GM12878 (cell line): ENCODE measurements around the gene EIF4ENIF1. TPM values are rescaled to one million over a fixed set of nuclear protein-coding genes. Genes with fewer than 3 reads are reported as not detected.

Experiments
- BCL3 ChIP-seq: IDR thresholded peaks from 2 replicates; pipeline ENCODE4 v1.6.1; 2011; ENCODE audit warnings: borderline replicate concordance, low read depth, mild to moderate bottlenecking, moderate library complexity, low read length; ENCODE audit not compliant: insufficient read depth, poor library complexity, severe bottlenecking
- BCLAF1 ChIP-seq: fragments of 450-650 bp; IDR thresholded peaks from 2 replicates; pipeline ENCODE4 v1.6.1; 2017; ENCODE audit warnings: antibody characterized with exemption, mild to moderate bottlenecking, moderate library complexity
- BHLHE40 ChIP-seq, 2 experiments: fragments of 450-650 bp in 1 of 2; IDR thresholded peaks; 2 replicates each; pipeline ENCODE4 v1.6.1; 2011 to 2017; ENCODE audit warnings: low read depth in 2 of 2, borderline replicate concordance in 1 of 2, improper control_type of control experiment in 1 of 2, low read length in 1 of 2, mild to moderate bottlenecking in 1 of 2
- CBFB ChIP-seq: IDR thresholded peaks from 2 replicates; pipeline ENCODE4 v1.6.1; 2016; ENCODE audit warnings: antibody characterized with exemption, low read depth
- CREB1 ChIP-seq: IDR thresholded peaks from 2 replicates; pipeline ENCODE4 v1.6.1; 2012; ENCODE audit warnings: low read depth, mild to moderate bottlenecking, inconsistent platforms
- DPF2 ChIP-seq: fragments of 450-650 bp; IDR thresholded peaks from 2 replicates; pipeline ENCODE4 v1.6.1; 2017; ENCODE audit warnings: mild to moderate bottlenecking
- E2F8 ChIP-seq: fragments of 450-650 bp; IDR thresholded peaks from 2 replicates; pipeline ENCODE4 v1.6.1; 2018; ENCODE audit warnings: mild to moderate bottlenecking, low read depth, moderate library complexity; ENCODE audit not compliant: partially characterized antibody
- HDGF ChIP-seq: fragments of 450-650 bp; IDR thresholded peaks from 2 replicates; pipeline ENCODE4 v1.6.1; 2016; ENCODE audit warnings: antibody characterized with exemption
- JUNB ChIP-seq: IDR thresholded peaks from 2 replicates; pipeline ENCODE4 v1.6.1; 2016; ENCODE audit warnings: antibody characterized with exemption, mild to moderate bottlenecking
- NFXL1 ChIP-seq: fragments of 450-650 bp; IDR thresholded peaks from 2 replicates; pipeline ENCODE4 v1.6.1; 2017; ENCODE audit warnings: antibody characterized with exemption, mild to moderate bottlenecking, borderline replicate concordance
- RCOR1 ChIP-seq: conservative IDR thresholded peaks from 2 replicates; pipeline ENCODE4 v1.6.1; 2012; ENCODE audit warnings: low read depth, low read length, improper control_type of control experiment
- SMC3 ChIP-seq: IDR thresholded peaks from 2 replicates; pipeline ENCODE4 v1.6.1; 2011; ENCODE audit warnings: low read length, improper control_type of control experiment, borderline replicate concordance
- TCF12 ChIP-seq: IDR thresholded peaks from 2 replicates; pipeline ENCODE4 v1.6.1; 2011; ENCODE audit warnings: low read depth, mild to moderate bottlenecking, low read length
- ZBTB11 ChIP-seq: fragments of 450-650 bp; formaldehyde crosslinking; IDR thresholded peaks from 2 replicates; pipeline ENCODE4 v1.5.0; 2022; ENCODE audit warnings: mild to moderate bottlenecking, missing genetic modification characterization
- ZNF622 ChIP-seq: fragments of 450-650 bp; IDR thresholded peaks from 2 replicates; pipeline ENCODE4 v1.6.1; 2017; ENCODE audit warnings: mild to moderate bottlenecking, inconsistent platforms
- ZNF687 ChIP-seq: fragments of 450-650 bp; IDR thresholded peaks from 2 replicates; pipeline ENCODE4 v1.6.1; 2017; ENCODE audit warnings: mild to moderate bottlenecking, moderate library complexity
- polyA plus RNA-seq, 11 experiments: library from polyadenylated mRNA; depleted of rRNA in 4 of 11; unstranded in 6 of 11; stranded (reverse) in 5 of 11; fragments of >200 nt; fragmentation: Nextera tagmentation in 4 of 11; fragmentation: Illumina TruSeq in 1 of 11; extraction: Ambion mirVana in 4 of 11; extraction: Trizol in 1 of 11; gene quantifications; 1 replicate in 1 of 11; 2 replicates in 10 of 11; pipeline versions ENCODE4 v1.2.1 to v1.2.3, GENCODE V29; 2011 to 2016; ENCODE audit warnings: inconsistent platforms in 2 of 11, missing spikeins in 2 of 11, low read depth in 1 of 11
- total RNA-seq, 4 experiments: library from RNA; depleted of rRNA in 3 of 4; stranded (reverse); fragments of >200 nt in 3 of 4; fragmentation: Illumina TruSeq in 1 of 4; extraction: Trizol in 1 of 4; gene quantifications; 2 replicates each; pipeline versions ENCODE4 v1.2.1 to v1.2.3, GENCODE V29; 2013 to 2021

Gene EIF4ENIF1
- total and polyA plus RNA-seq, 10 of the 15 experiments (the other 5 are each of a cell fraction or from before 2014, with no cell fraction given), result 4.4 to 43.7 (median 24.4) TPM

- TF ChIP-seq E2F8, result no peak
- TF ChIP-seq SMC3, result no peak
- TF ChIP-seq BHLHE40 (IDR thresholded peaks at IDR 0.05; ENCODE audit: borderline replicate concordance in 1 of 2, low read depth in 2 of 2, low read length in 1 of 2), result no peak
- TF ChIP-seq RCOR1, result no peak
- no peak for TF ChIP-seq BCL3
- no peak for TF ChIP-seq DPF2
- no peak for TF ChIP-seq ZBTB11
- no peak for TF ChIP-seq ZNF622
- TF ChIP-seq BCLAF1, result no peak
- TF ChIP-seq CBFB, result no peak
- peak; percentile 59; the same call in 1 of the 2 replicates for TF ChIP-seq JUNB
- no peak for TF ChIP-seq HDGF
- TF ChIP-seq CREB1, result no peak
- no peak for TF ChIP-seq ZNF687
- TF ChIP-seq TCF12, result no peak
- TF ChIP-seq NFXL1, result no peak
Measured at GRCh38 chr22:31520051-31520450, 30.4 kb upstream of the EIF4ENIF1 start (continued).
